GM18951 (cell line): Measurements from ENCODE around the gene MAPK12.

ENCODE experiments used
- POLR2A ChIP-seq: IDR thresholded peaks from 4 replicates; pipeline ENCODE4 v1.6.1; 2011; ENCODE audit warnings: mild to moderate bottlenecking; ENCODE audit not compliant: insufficient read length, insufficient read depth; ENCODE audit errors: extremely low read depth
- in situ Hi-C: fragments of 300-500 bp; cut with MboI; formaldehyde crosslinking; loops from one replicate; pipeline ENCODE4 v1.12.0; 2022; ENCODE audit warnings: low sequenced_read_pairs, mixed read lengths, inconsistent platforms; ENCODE audit not compliant: unreplicated experiment

The MAPK12 gene

DNA sequence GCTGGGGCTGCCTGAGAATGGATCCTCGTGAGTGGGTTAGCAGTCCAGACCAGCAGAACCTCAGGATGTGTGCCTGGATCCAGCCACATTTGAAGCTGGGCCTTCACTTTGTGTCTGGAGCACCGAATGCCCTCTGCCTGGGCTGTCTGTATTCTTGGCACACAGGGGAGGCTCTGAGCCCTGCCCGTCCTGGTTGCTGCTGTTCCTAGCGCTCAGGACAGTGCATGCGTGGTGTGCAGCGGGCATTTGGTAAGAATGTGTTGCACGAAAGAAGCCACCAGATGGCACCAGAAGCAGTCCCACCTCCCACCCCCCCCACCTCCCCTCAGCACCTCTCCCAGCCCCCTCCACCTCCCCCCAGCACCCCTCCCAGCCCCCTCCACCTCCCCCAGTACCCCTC is 12.8 kb upstream of the MAPK12 start:
- in situ Hi-C loops: loop anchor here (5.0 to 10.0 kb wide), 2 partner anchors 53 to 230 kb away; partner anchors contain the start of genes DENND6B, LMF2 and NCAPH2
- TF ChIP-seq POLR2A: no peak

GRCh38 chr22:50273781-50274180 is 12.3 kb upstream of the MAPK12 start:
- in situ Hi-C loops: loop anchor here (5.0 to 10.0 kb wide), 2 partner anchors 54 to 231 kb away; partner anchors contain the start of genes DENND6B, LMF2 and NCAPH2

- in situ Hi-C loops: loop anchor here (5.0 to 10.0 kb wide), 2 partner anchors 54 to 231 kb away; partner anchors contain the start of genes DENND6B, LMF2 and NCAPH2
Measured at GRCh38 chr22:50273352-50273751, 11.9 kb upstream of the MAPK12 start.

DNA sequence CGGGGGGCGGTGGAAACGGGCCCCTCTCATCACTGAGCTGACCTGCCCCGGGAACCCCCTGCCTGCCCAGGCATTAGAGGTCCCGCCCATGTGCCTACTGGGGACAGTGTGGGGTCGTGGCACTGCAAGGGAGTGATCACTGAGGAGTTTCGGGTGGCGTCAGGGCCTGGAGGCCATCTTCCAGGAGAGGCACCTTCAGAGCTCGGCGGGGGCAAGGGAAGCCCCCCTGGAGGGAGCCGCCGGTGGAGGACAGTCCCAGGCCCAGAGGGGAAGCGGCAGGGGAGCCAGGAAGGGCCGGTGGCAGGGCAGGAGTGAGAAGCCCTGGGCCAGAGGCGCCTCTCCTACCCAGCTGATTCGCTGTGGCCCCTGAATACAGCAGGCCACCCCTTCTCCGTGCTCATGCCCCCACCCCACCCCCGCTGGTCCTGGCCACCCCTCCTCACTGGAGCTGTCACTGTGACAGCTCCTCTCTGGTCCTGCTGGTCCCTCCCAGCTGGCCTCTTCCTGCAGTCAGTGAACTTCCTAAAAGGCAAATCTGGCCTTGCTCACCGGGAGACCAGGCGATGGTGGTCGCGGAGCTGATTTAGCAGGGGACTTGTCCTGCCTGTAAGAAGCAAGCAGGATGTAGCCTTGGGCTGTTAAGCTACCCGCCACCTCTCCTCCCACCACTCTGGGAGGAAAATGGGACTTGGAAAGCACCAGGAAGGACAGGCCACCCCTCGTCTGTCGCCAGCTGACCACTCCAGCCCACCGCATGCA is 10.7 kb upstream of the MAPK12 start:
- no peak for TF ChIP-seq POLR2A
- in situ Hi-C loops: loop anchor here (5.0 to 10.0 kb wide), 2 partner anchors 55 to 233 kb away; partner anchors contain the start of genes DENND6B, LMF2 and NCAPH2

- TF ChIP-seq POLR2A: no peak
- in situ Hi-C loops: loop anchor here (5.0 to 10.0 kb wide), 2 partner anchors 56 to 233 kb away; partner anchors contain the start of genes DENND6B, LMF2 and NCAPH2
Measured at GRCh38 chr22:50271519-50271970, 10.1 kb upstream of the MAPK12 start.

DNA sequence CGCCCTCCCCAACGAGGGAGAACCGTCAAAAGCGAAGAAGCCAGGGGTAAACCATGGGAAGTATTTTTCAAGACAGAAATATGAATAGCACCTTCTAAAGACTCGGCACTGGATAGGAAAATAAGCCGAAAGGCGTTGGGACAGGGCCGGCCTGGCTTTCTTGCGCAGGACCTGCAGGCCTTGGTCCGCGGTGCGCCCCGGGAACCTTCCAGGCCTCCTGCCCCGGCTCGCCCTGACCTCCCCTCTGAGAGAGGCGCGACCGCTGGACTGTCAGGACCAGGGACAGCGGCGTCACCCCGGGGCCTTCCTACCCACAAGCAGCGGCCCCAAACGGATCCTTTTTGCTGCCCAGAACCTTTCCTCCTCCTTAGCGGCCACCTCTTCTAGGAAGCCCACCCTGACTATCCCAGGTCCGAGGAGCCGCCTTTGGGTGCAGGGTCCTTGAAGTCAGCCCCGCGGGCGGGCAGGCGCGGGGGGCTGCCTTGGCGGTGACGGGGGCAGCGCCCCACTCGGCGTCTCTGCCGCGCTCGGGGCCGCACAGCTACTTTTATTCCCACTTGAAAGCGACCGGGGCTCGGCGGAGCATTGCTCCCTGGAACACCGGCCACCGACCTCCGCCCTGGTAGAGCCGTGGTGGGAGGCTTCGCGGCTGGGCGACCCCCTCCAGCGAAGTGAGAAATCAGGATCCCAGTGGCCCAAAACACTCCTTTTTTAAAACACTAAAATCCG is 9.3 kb upstream of the MAPK12 start:
- TF ChIP-seq POLR2A: no peak
- in situ Hi-C loops: loop anchor here (5.0 to 10.0 kb wide), 2 partner anchors 56 to 234 kb away; partner anchors contain the start of genes DENND6B, LMF2 and NCAPH2

GRCh38 chr22:50269970-50270665 is 8.6 kb upstream of the MAPK12 start, which contains the start of gene MAPK11:
TSS of gene MAPK11 (minus strand) at chr22:50270380. CDS start at chr22:50270292, 88 bp downstream.
- in situ Hi-C loops: loop anchor here (5.0 to 10.0 kb wide), 2 partner anchors 57 to 235 kb away; partner anchors contain the start of genes DENND6B, LMF2 and NCAPH2
- TF ChIP-seq POLR2A: peak; percentile 24

DNA sequence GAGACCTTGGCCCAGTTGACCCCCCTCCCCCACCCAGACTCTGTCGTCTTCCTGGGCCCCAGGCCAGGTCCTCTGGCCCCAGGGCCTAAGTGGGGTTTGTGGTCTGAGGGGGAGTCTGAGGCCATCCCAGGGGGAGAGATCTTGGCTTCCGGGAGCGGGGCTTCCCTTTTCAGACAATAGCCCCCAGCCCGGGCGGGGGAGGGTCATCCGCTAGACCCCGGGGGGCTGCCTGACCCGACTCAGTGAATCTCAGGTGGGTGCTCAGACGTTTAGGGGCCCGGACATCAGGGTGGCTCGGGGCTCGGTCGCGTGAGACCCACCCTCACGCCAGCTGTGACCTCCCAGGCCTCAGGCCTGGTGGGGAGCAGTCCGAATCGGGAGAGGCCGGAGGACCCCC is 8.1 kb upstream of the MAPK12 start:
- TF ChIP-seq POLR2A: no peak
- in situ Hi-C loops: no loop called here

DNA sequence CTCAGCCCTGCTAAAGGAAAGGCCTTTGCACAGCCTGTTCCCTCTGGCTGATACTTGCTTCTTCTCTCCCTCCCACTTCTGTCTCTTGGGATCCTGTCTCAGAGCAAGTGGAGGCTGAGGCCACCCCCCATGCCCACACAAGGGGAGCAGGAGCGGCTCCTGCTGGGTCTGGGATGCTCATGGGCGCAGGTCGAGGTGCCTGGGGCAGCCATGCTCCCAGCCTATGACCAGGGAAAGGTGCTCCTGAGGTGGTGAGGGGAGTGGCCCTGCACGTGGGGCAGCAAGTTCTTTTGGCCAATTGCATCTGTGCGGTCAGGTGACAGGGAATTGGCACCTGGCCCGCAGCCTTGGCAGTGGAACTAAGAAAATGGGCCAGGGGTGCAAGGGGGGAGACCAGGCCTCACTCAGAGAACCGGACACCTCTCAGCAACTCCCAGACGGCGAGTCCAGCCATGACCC is 7.2 kb upstream of the MAPK12 start:
- no peak for TF ChIP-seq POLR2A
- in situ Hi-C loops: no loop called here

- in situ Hi-C loops: no loop called here
- no peak for TF ChIP-seq POLR2A
Measured at GRCh38 chr22:50267591-50268390, 6.3 kb upstream of the MAPK12 start.

GRCh38 chr22:50266994-50267393 is 5.5 kb upstream of the MAPK12 start:
- in situ Hi-C loops: no loop called here
- TF ChIP-seq POLR2A: no peak
